Amniotic epithelial cell (primary cell): ENCODE results near the gene NEURL1.
A peak's percentile ranks its signal among the peaks of the same experiment; 100 is the strongest.
"Not testable (repeated sequence)": the region's sequence is repeated elsewhere in the genome, so short reads cannot be mapped to it uniquely, and the experiment has no call there.

Experiments used
- DNase-seq: peaks from one replicate; pipeline ENCODE4 v3.0.0-alpha.2; 2010; ENCODE audit warnings: low read depth

NEURL1 gene

DNA sequence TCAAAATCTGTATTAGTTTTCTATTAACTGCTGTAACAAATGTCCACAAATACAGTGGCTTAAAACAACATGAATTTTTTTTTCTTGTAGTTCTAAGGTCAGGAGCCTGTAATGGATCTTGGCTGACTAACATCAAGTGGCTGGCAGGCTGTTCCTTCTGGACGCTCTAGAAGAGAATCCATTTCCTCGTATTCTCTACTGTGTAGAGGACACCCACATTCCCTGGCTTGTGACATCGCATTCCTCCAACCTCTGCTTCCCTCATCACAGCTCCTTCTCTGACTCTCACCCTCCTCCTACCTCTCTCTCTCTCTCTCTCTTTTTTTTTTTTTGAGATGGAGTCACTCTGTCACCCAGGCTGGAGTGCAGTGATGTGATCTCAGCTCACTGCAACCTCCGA, 30.0 kb upstream of the NEURL1 start:
- DNase-seq, result no peak

DNA sequence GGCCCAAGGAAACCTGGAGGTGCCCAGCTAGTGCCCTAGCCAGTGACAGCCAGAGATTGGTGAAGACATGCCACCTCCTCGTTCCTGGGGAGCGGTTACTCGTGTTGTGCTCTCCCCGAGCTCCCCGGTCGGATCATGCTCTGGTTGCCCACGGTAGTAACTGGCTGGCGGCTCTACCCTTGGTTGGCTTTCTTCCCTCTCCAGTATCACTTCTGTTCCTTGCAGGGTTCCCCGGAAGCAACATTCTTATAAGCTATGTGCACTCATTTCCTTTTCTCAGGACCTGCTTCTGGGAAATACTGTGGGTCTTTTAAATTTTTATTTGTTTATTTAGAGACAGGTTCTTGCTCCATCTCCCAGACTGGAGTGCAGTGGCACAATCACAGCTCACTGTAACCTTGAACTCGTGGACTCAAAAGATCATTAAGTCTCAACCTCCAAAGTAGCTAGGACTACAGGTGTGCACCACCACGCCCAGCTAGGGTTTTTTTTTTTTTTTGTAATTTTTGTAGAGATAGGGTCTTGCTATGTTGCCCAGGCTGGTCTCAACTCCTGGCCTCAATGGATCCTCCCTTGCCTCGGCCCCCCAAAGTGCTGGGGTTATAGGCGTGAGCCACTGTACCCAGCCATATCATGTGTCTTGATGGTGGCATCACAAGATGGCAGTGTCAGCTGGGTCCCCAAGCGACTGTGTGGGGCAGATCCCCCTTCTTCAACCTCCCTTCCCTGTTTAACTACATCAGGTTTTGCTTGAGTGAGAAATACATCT, 27.9 kb upstream of the NEURL1 start:
- no peak for DNase-seq

DNA sequence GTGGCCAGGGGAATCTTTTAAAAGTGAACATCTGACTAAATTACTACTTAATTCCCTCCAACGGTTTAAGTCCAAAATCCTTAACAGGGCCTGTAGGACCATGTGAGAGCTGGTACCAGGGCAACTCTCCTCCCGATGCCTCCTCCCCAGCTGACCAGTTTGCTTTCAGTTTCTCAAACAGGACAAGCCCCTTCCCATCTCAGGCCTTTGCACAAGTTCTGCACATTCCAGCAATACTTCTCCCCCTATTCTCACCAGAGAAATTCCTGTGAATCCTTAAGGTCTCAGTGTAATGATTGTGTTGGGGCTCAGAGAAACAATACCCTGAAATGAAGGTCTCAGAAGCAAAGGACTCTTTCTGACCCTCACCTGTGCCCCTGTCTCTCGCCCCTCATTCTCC, 26.8 kb upstream of the NEURL1 start:
- DNase-seq, result peak; percentile 49

DNA sequence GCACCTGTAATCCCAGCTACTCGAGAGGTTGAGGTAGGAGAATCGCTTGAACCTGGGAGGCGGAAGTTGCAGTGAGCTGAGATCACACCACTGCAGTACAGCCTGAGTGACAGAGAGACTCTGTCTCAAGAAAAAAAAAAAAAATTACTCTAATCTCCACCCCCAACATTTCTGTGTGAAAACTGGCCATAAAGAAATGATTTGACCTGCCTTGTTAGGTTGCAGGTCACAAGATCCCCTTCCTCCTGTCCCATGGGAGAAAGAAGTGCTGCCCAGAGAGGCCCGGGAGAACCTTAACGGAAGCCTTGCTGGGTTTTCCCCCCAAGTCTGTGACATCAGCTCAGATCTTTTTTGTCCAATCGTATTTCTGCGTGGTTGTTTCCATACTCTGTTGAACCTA, 26.1 kb upstream of the NEURL1 start:
- no peak for DNase-seq

DNA sequence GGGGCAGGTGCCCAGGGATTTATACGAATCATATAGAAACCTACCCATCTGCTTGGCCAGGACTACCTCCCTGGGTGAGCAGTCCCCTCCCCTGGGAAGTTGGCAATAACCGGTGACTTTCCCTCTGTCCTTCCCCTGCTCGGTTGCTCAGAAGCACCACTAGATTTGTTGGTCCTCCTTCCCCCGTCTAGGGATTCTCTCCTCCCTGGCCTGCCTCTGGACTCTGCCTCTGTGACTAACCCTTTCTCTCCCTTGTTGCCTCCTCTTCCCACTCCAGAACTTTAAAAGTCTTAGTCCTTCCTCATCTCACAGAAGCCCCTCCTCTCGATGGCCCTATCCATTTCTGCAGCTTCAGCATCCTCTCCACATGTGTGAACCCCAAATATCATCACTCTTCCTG, 24.3 kb upstream of the NEURL1 start:
- DNase-seq, result no peak

DNA sequence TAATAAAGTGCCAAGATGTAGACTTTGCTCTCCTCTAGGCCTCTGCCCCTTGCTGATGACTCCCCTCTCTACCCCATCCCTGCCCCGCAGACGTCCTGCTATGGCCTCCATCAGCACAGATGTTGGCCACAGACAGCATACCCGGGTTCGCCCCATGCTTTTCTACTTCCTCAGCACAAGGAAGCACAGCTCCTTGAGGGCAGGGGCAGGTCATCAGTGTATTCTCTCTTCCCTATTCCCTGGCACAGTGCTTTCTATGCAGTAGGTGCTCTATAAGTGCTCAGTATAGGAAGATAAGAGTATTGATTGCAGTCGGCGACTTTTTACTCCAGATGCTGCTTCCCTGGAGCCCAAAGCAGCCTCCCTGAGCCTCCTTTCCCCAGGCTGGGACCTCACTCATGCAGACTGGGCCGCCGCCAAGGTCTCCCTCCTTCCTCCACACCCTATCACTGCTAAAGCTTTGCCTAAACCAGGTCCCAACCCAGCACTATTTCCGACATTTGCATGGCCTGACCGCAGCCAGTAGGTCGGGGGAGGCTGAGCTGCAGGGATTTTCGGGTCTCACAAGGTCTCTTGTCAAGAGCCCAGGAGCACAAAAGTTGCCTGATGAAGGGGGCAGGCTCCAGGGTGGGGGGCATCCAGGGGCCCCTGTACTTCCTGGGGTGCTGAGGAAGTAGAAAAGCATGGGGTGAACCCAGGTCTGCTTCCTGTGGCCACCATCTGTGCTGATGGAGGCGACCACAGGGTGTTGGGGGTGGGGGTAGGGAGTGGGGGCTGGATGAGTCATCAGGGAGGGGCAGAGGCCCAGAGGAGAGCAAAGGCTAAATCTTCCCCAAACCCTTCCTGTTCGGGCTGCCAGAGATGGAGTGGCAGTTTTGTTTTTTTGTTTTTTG, 22.5 kb upstream of the NEURL1 start:
- DNase-seq, result no peak

DNA sequence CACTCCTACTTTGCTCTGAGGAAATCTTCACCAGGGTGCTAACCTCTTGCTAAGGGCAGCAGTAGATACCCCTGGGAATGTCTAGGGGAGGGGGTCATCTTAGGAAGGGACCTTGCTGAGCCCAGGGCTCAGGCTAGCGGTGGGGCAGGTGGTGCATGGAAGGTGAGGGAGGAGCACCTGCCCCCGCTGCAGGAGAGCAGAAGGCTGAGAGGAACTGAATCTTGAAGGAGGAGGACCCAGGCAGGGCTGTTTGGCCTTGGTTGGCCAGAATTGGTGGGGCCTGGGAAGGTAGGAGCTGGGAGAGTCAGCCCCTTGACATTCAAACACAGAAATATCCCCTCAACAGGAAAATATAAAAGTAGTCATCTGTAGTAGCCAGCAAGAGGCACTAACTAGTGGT, 21.5 kb upstream of the NEURL1 start:
- no peak for DNase-seq

DNA sequence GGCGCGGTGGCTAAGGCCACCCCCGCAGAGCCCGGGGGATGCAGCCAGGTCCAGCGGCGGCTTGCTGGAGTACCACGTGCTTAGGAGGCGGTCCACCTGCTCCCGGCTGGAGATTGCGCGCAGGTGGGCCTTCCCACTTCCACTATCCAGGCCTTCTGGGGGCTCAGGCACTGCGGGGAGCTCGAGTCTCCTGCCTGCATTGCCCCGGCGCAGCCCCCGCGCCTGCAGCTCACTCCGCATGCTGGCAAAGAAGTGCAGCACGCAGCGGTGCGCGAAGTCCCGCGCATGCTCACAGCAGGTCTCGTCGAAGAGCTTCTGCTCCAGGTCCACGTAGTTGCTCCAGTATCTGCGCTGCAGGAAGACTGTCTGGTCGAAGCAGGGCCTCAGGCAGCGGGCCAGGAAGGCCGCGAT, 20.2 kb upstream of the NEURL1 start:
- peak; percentile 23 for DNase-seq

DNA sequence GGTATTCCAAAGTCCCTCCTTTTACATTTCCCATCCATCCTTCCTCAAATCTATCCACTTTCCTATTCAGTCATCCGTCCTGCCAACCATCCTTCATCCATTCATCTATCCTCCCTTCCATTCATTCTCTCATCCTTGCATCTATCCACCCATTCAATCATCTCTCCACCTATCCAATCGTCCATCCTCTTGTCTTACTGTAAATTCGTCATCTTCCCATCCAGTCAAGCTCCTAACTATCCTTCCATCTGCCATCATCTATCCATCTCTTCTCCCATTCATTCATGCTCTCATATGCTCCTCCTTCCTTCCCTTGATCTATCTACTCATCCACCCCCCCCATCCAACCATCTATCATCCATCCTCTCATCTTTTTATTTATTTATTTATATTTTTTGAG, 19.4 kb upstream of the NEURL1 start:
- no peak for DNase-seq

DNA sequence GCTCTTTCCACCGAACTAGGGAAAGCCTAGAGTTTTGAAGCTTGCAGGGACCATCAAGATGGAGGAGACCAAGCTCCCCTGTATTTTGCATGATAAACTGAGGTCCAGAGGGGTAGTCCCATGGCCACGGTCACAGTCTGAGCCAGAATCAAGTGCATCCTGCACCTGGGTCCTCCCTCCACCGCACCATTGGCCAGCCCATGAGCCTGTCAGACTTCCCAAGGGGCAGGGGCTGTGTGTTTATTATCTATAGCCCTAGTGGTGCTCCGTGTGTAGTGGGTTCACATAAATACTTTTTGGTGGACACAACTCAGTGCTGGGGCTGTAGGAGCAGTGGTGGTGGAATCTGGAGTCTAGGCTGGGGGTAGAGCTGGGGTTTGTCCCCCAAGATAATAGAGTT, 18.1 kb upstream of the NEURL1 start:
- no peak for DNase-seq

DNA sequence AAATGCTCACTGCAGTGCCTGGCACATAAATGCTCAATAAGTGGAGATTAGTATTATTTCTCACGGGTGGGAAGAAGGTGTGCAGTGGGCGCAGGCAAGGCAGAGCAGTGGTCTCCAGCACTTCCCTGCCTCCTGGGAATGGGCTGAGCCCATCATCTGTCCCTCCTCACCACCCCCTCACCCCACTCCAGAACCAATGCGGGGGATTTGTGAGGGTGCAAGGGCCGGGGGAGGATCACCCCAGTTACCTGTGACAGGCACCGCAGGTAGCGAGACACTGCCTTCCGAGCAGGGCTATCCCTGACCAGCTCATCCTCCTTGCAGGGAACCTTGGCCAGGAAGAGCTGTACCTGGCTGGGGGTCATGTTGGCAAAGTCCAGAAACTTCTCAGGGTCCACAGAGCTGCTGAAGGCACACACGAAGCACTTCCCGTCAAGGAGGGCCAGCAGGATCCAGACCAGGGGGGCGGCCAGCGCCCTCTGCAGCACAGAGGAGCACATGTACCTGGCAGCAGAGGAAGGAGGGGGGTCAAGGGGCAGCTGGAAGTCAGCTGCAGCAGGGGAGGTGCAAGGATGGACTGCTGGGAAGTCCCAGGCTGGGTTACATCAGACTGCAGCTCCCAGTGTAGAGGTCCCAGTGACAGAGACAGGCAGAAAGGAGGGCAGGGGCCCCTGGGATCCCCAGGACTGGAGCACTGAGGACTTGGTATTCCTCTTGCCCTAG, 17.3 kb upstream of the NEURL1 start:
- DNase-seq, result no peak

DNA sequence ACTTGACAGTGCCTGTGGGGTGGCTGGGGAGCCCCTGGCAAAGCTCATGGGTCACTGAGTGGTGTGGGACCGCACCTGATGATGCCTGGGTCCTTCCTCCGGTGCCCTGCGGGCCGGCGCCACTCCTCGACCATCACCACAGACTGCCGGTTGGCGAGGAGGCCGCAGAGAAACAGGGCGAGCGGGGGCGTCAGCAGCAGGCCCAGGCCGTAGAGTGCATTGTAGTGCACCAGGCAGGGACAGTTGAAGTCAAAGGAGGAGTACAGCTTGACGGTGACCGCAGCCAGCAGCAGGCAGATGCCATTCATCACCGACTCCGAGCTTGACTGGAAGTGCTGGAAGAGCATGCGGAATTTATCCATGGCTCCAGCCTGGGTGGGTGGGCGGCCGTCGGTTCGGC, 14.8 kb upstream of the NEURL1 start:
- DNase-seq, result no peak

DNA sequence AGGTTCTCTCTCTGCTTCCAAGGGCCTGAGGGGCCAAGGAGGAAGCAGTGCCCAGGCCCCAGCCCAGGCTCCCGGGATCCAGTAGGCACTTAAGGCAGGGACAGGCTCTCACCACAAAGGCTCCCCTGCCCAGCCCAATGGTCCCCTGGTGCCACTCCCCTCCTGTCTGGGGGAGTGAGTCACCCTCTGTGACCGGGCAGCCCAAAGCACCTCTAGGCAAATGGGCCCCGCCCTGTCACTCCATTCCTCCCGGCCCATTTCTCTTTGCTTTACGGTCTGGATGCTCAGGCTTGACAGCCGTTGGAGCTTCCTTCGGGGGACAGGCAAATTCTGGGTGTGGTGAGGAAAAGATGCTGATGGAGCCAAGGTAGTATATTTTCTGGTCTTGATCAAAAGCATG, 14.4 kb upstream of the NEURL1 start, which contains the start of gene CALHM3:
CALHM3 (minus strand) TSS at position 106 of the 400 bp plus-strand sequence. CDS start 208 bp downstream, outside the sequence.
- no peak for DNase-seq

DNA sequence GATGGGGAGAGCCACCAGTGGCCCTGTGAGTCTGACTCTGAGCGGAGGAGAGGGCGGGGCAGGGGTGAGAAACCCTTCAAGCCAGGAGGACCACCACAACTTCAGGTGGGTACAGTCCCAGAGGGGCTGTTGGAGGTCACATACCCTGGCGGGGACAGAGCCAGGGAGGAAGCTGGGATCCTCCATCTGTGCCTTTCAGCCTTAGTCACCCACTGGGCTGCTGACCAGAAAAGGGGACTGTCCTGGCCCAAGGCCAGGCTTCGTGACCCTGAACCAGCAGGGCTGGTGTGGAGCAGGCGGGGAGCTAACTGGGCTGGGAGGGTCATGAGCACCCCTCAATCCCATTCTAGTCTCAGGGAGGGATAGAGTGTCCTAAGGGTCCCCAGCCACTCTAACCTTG, 13.0 kb upstream of the NEURL1 start:
- no peak for DNase-seq

DNA sequence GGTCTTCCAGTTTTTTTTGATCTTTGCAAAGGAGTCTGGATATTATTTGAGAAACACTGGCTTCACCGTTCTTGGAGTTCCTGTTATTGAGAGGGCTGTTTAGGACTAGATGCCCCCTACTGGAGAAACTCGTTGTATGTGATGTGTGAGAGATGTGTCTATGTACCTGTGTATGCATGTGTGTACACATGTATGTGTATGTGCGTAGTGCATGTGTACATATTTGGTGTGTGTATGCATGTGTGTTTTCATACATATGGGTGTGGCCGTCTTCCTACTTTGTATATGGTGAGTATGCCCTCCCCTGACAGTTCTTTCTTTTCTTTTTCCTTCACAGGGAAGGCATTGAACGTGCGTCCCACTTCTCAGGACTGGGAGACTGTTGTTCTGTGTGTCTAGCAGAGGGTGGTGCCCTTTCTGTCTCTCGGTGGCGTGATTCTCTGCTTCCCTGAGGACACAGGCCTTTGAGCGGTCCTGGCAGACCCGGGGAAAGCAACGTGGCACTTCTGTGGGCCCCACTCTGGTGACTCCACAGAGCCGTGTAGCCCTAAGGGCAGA, 11.5 kb upstream of the NEURL1 start:
- DNase-seq, result peak; percentile 71

DNA sequence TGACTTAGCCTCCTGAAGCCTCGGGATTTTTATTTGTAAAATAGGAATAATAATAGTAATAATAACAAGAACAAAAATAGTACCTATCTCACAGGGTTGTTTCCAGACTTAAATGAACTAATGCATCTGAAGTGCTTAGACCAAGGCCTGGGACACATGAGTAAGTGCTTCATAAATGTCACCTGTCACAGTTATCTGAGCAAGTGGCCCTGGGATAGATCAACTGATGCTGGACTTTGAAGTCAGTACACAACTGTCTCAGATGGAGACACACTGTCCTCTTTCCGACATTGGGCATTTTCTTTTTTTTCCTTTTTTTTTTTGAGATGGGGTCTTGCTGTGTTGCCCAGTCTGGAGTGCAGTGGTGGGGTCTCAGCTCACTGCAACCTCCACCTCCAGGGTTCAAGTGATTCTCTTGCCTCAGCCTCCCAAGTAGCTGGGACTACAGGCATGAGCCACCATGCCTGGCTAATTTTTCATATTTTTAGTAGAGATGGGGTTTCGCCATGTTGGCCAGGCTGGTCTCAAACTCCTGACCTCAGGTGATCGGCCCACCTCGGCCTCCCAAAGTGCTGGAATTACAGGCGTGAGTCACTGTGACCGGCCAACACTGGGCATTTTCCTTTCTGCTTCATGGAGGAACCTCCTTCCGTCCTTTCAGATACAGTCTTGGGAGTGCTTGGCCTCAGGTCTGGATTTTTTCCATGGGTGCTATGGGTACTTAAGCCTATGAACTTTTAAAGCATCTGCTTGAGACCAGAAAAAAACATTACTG, 6.7 kb upstream of the NEURL1 start:
- DNase-seq, result not testable (repeated sequence)

DNA sequence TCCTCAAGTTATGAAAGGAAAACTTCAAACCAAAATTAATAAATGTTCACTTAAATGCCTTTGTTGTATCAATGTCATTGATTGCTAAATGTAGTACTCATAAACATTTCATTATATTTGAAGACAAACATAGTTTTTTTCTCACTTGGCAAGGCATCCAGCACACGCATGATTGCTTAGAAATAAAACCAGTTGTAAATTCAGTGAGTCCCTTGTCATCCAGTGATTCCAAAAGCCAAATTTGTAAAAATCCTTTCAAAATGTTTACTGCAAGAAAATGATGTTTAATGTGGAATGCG, 6.1 kb upstream of the NEURL1 start:
- no peak for DNase-seq

DNA sequence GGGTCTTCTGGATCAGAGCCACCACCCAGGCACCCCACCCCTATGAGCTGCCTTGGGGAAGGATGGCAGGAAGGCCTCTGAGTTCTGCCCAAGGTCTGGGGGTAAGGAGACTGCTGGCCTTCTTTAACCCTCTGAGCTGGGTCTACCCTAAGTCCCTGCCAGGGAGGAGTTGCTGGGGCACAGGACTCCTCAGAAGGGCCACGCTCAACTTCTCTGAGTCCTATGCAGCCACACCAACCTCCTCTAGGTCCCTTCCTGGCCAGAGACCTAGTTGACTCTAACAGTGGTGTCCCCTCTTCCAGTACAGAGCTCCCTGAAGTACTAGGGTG, 2.6 kb upstream of the NEURL1 start:
- no peak for DNase-seq

DNA sequence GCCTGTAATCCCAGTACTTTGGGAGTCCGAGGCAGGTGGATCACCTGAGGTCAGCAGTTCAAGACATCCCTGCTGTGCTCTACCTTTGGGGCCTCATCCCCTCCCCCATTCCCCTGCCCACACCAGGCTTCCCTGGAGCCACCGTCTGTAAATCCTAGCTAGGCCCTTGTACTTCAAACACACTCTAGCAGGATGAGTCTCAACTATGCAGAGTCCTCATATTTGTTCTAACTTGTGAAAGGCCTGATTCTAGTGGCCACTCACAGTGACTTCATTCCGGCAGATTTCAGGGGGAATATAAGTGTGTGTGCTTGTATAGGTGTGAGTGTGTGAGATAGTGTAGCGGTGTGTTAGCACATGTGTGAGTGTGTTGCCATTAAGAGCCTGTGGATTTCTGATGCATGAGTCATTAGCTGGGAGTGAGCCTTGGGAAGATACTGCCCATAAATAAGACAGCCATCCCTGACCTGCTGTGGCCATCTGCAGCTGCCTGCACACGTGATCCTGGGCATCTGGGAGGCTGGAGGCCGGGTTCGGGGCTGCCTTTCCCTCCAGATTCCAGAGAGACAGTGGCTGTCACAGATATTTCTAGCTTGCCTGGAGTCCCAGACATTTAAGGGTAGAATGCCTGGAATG, 1.7 kb upstream of the NEURL1 start:
- peak; percentile 98 for DNase-seq

DNA sequence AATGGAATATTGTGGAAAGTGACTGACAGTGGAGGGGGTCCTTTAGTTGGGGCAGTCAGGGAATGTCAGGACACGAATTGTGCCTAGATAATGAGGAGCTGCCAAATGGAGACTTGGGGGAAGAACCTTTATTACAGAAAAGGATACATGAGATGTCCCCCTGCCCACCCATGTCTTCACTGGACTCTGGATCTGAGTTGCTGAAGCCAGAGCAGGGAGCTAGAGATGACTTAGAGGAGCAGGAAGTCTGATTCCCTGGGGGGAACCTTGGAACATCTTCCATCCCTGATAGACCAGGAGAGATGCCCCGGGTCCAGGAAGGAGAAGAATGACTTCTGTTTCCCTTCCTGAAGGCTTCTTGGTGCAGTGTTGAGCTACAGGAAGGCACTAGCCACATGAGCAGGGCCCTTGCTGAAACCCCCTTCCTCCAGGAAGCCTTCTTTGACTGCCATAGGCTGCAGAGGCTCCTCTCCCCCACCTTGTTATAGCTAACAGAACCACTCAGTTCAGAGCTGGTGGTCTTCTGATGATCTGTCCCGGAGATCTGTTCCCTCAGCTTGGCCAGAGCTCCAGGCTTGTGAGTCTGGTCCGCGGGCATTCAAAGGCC, 747 bp upstream of the NEURL1 start:
- no peak for DNase-seq
